K562 (cell line): ENCODE data around the gene CEP68. TPM values are rescaled to one million over a fixed set of nuclear protein-coding genes. Genes with fewer than 3 reads are reported as not detected.

ENCODE experiments used
- EP400 ChIP-seq: fragments of 450-650 bp; IDR thresholded peaks from 2 replicates; pipeline ENCODE4 v1.6.1; 2017; ENCODE audit warnings: antibody characterized with exemption, mild to moderate bottlenecking, moderate library complexity
- ETV6 ChIP-seq, 3 experiments: fragments of 150-350 bp in 1 of 3; sonication (generic) in 1 of 3; formaldehyde crosslinking in 1 of 3; IDR thresholded peaks; 2 replicates each; pipeline versions ENCODE4 v1.6.1 to v1.8.0; 2014 to 2022; ENCODE audit warnings: borderline replicate concordance in 2 of 3, low read depth in 2 of 3, antibody characterized with exemption in 1 of 3, low read length in 1 of 3, mild to moderate bottlenecking in 1 of 3, missing genetic modification reagents in 1 of 3
- KDM5B ChIP-seq: fragments of 200-600 bp; sonication (generic); IDR thresholded peaks from 2 replicates; pipeline ENCODE4 v1.6.1; 2012; ENCODE audit warnings: low read depth, mild to moderate bottlenecking, moderate library complexity, low read length, control low read depth, inconsistent platforms; ENCODE audit not compliant: insufficient replicate concordance
- MTF1 ChIP-seq: fragments of 250-450 bp; sonication (Bioruptor Pico); IDR thresholded peaks from 2 replicates; pipeline ENCODE4 v1.9.0; 2021; ENCODE audit warnings: moderate library complexity, mild to moderate bottlenecking, inconsistent platforms, borderline replicate concordance
- NEUROD1 ChIP-seq: fragments of 150-350 bp; IDR thresholded peaks from 2 replicates; pipeline ENCODE4 v1.6.1; 2014; ENCODE audit warnings: borderline replicate concordance, low read length, low read depth; ENCODE audit not compliant: partially characterized antibody
- NFIX ChIP-seq: fragments of 250-450 bp; sonication (Bioruptor Pico); IDR thresholded peaks from 2 replicates; pipeline ENCODE4 v1.4.0; 2020; ENCODE audit warnings: low read depth, mild to moderate bottlenecking, moderate library complexity
- NONO ChIP-seq, 2 experiments: fragments of 200-400 bp in 1 of 2; fragments of 450-650 bp in 1 of 2; formaldehyde crosslinking in 1 of 2; IDR thresholded peaks; 2 replicates each; pipeline ENCODE4 v1.6.1; 2017; ENCODE audit warnings: low read depth in 2 of 2, mild to moderate bottlenecking in 2 of 2, moderate library complexity in 2 of 2, low read length in 1 of 2
- RUNX1 ChIP-seq: sonication (generic); IDR thresholded peaks from 2 replicates; pipeline ENCODE4 v1.6.1; 2016; ENCODE audit warnings: antibody characterized with exemption, low read depth
- SIN3B ChIP-seq: fragments of 450-650 bp; IDR thresholded peaks from 2 replicates; pipeline ENCODE4 v1.6.1; 2017; ENCODE audit warnings: low read depth, mild to moderate bottlenecking, moderate library complexity
- ZNF695 ChIP-seq: fragments of 450-650 bp; formaldehyde crosslinking; IDR thresholded peaks from 2 replicates; pipeline ENCODE4 v1.4.0; 2020; ENCODE audit warnings: mild to moderate bottlenecking, moderate library complexity
- polyA plus RNA-seq, 8 experiments: library from polyadenylated mRNA; depleted of rRNA in 4 of 8; stranded (reverse) in 5 of 8; unstranded in 3 of 8; fragments of >200 nt; fragmentation: Nextera tagmentation in 2 of 8; fragmentation: Illumina TruSeq in 1 of 8; extraction: Ambion mirVana in 2 of 8; extraction: Trizol in 1 of 8; gene quantifications; 2 replicates each; pipeline versions ENCODE4 v1.2.1 to v1.2.3, GENCODE V29; 2011 to 2014; ENCODE audit warnings: inconsistent platforms in 1 of 8, missing spikeins in 1 of 8
- total RNA-seq, 7 experiments: library from RNA; depleted of rRNA in 6 of 7; stranded (reverse); fragments of >200 nt in 6 of 7; fragmentation: Illumina TruSeq in 2 of 7; extraction: Trizol in 2 of 7; gene quantifications; 2 replicates each; pipeline versions ENCODE4 v1.2.1 to v1.2.3, GENCODE V29; 2011 to 2021; ENCODE audit warnings: low replicate concordance in 1 of 7
- TF ChIP-seq, protein P1 (sequence below): fragments of 200-800 bp; sonication (Bioruptor generic); IDR thresholded peaks from 2 replicates; pipeline ENCODE4 v1.6.1; 2017; ENCODE audit warnings: missing genetic modification characterization, missing compliant biosample characterization
- TF ChIP-seq, protein P2 (sequence below): fragments of 250-450 bp; sonication (Bioruptor Pico); IDR thresholded peaks from 2 replicates; pipeline ENCODE4 v1.4.0; 2020; ENCODE audit warnings: borderline replicate concordance
- TF ChIP-seq, protein P3 (sequence below): fragments of 450-650 bp; IDR thresholded peaks from 2 replicates; pipeline ENCODE4 v1.6.1; 2016; ENCODE audit warnings: low read depth, mild to moderate bottlenecking, moderate library complexity
- TF ChIP-seq, protein P4 (sequence below): fragments of 250-450 bp; sonication (Bioruptor Pico); IDR thresholded peaks from 2 replicates; pipeline ENCODE4 v1.8.0; 2021; ENCODE audit warnings: mild to moderate bottlenecking, moderate library complexity

Gene CEP68
- total and polyA plus RNA-seq, 9 of the 15 experiments (the other 6 are each of a cell fraction or from before 2014, with no cell fraction given) = 1.4 to 8.5 (median 5.2) TPM

DNA sequence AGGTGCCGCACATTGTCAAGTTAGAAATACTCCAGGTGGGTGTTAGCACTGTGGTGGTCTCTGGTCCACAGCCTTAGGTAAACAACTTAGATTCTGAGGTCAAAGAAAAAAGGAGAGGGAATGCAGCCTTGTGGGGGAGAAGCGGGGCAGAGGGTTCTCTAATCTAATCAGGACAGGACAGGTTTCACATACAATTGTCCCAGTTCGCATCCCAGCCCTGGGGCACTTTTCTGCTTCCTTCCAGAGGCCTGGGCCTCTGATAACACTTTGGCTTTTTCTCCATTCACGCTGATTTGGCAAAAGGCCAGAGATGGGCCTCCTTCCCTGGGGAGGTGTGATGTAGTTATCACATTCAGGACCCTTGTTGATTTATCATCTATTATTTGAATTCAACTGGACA is 34.5 kb upstream of the CEP68 start (continued):
- TF ChIP-seq, protein P1, sequence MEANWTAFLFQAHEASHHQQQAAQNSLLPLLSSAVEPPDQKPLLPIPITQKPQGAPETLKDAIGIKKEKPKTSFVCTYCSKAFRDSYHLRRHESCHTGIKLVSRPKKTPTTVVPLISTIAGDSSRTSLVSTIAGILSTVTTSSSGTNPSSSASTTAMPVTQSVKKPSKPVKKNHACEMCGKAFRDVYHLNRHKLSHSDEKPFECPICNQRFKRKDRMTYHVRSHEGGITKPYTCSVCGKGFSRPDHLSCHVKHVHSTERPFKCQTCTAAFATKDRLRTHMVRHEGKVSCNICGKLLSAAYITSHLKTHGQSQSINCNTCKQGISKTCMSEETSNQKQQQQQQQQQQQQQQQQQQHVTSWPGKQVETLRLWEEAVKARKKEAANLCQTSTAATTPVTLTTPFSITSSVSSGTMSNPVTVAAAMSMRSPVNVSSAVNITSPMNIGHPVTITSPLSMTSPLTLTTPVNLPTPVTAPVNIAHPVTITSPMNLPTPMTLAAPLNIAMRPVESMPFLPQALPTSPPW (CRISPR knock-in tag) = peak; percentile 62
- 0 out of 2 replicates have a peak, but pooled peaks have one; percentile 65 for TF ChIP-seq RUNX1
- TF ChIP-seq, protein P2, sequence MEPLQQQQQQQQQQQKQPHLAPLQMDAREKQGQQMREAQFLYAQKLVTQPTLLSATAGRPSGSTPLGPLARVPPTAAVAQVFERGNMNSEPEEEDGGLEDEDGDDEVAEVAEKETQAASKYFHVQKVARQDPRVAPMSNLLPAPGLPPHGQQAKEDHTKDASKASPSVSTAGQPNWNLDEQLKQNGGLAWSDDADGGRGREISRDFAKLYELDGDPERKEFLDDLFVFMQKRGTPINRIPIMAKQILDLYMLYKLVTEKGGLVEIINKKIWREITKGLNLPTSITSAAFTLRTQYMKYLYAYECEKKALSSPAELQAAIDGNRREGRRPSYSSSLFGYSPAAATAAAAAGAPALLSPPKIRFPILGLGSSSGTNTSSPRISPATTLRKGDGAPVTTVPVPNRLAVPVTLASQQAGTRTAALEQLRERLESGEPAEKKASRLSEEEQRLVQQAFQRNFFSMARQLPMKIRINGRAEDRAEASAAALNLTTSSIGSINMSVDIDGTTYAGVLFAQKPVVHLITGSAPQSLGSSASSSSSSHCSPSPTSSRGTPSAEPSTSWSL = no peak
- TF ChIP-seq NEUROD1 = peak; percentile 82
- TF ChIP-seq EP400 = peak; percentile 26; the same call in 1 of the 2 replicates
- TF ChIP-seq, protein P3, sequence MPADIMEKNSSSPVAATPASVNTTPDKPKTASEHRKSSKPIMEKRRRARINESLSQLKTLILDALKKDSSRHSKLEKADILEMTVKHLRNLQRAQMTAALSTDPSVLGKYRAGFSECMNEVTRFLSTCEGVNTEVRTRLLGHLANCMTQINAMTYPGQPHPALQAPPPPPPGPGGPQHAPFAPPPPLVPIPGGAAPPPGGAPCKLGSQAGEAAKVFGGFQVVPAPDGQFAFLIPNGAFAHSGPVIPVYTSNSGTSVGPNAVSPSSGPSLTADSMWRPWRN = peak; percentile 91
- TF ChIP-seq NFIX (CRISPR knock-in tag) = peak; percentile 64; the same call in 1 of the 2 replicates
- TF ChIP-seq KDM5B = no peak
- no peak for TF ChIP-seq MTF1 (CRISPR knock-in tag)
- no peak for TF ChIP-seq ZNF695 (CRISPR knock-in tag)
- TF ChIP-seq ETV6 (IDR thresholded peaks at IDR 0.05; ENCODE audit: borderline replicate concordance in 1 of 2, low read depth in 2 of 2, low read length in 1 of 2) = no peak
- no peak for TF ChIP-seq ETV6 (CRISPR knock-in tag; IDR thresholded peaks at IDR 0.05; ENCODE audit: borderline replicate concordance)
- TF ChIP-seq, protein P4, sequence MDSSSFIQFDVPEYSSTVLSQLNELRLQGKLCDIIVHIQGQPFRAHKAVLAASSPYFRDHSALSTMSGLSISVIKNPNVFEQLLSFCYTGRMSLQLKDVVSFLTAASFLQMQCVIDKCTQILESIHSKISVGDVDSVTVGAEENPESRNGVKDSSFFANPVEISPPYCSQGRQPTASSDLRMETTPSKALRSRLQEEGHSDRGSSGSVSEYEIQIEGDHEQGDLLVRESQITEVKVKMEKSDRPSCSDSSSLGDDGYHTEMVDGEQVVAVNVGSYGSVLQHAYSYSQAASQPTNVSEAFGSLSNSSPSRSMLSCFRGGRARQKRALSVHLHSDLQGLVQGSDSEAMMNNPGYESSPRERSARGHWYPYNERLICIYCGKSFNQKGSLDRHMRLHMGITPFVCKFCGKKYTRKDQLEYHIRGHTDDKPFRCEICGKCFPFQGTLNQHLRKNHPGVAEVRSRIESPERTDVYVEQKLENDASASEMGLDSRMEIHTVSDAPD (CRISPR knock-in tag) = no peak
- no peak for TF ChIP-seq SIN3B
- peak in 1 of 2 experiments; percentile 80; a peak in 1 of 4 replicates for TF ChIP-seq NONO (IDR thresholded peaks at IDR 0.05; ENCODE audit: low read depth in 2 of 2, low read length in 1 of 2)
